Central memory CD8-positive, alpha-beta T cell (primary cell): ENCODE results near the gene LINC01488.

Experiments used
- ATAC-seq: fragments of 150-1000 bp; cut with Tn5 transposase; replicated peaks from 2 replicates; pipeline ENCODE4 v1.10.0; 2022; ENCODE audit warnings: mild to moderate bottlenecking, moderate FRiP score, moderate number of reproducible peaks; ENCODE audit not compliant: poor library complexity, severe bottlenecking; ENCODE audit errors: extremely low read depth
- DNase-seq, 2 donors: peaks; one replicate each; pipeline ENCODE4 v3.0.0; 2021; ENCODE audit warnings: low spot score in 2 of 2
- H3K27ac Mint-ChIP-seq: one replicate; pipeline ENCODE4 v1.8.0; 2022; ENCODE audit warnings: low read depth, mild to moderate bottlenecking, moderate library complexity, mixed read lengths
- H3K27me3 Mint-ChIP-seq: one replicate; pipeline ENCODE4 v1.8.0; 2022; ENCODE audit warnings: mixed read lengths
- H3K36me3 Mint-ChIP-seq: one replicate; pipeline ENCODE4 v1.8.0; 2022; ENCODE audit warnings: mild to moderate bottlenecking, moderate library complexity, mixed read lengths; ENCODE audit not compliant: insufficient read depth
- H3K4me1 Mint-ChIP-seq: one replicate; pipeline ENCODE4 v1.8.0; 2022; ENCODE audit warnings: mixed read lengths
- H3K4me3 Mint-ChIP-seq: one replicate; pipeline ENCODE4 v1.8.0; 2022; ENCODE audit warnings: mild to moderate bottlenecking, moderate library complexity, mixed read lengths
- H3K9me3 Mint-ChIP-seq: one replicate; pipeline ENCODE4 v1.8.0; 2022; ENCODE audit warnings: mixed read lengths

Gene LINC01488

GRCh38 chr11:69489031-69489745, 7.7 kb downstream of the LINC01488 start:
- no peak overlapping the region for H3K4me3 Mint-ChIP-seq
- DNase-seq (no peak), ATAC-seq (no peak)
- H3K27me3 Mint-ChIP-seq, result peaks cover 33% of the 10 kb centered on the region
- H3K27ac Mint-ChIP-seq, result no peak overlapping the region
- H3K36me3 Mint-ChIP-seq, result peaks cover 2% of the 10 kb centered on the region
- no peaks in the 10 kb centered on the region for H3K9me3 Mint-ChIP-seq
- no peaks in the 10 kb centered on the region for H3K4me1 Mint-ChIP-seq

- no peak for ATAC-seq
- peaks cover 2% of the 10 kb centered on the region for H3K36me3 Mint-ChIP-seq
- H3K4me3 Mint-ChIP-seq, result no peak overlapping the region
- no peaks in the 10 kb centered on the region for H3K9me3 Mint-ChIP-seq
- no peaks in the 10 kb centered on the region for H3K4me1 Mint-ChIP-seq
- H3K27ac Mint-ChIP-seq, result no peak overlapping the region
- H3K27me3 Mint-ChIP-seq, result peaks cover 40% of the 10 kb centered on the region
- no peak for DNase-seq
Observed at GRCh38 chr11:69489746-69490365, 8.4 kb downstream of the LINC01488 start.

GRCh38 chr11:69490516-69490915, 9.1 kb downstream of the LINC01488 start:
- H3K4me3 Mint-ChIP-seq, result no peak overlapping the region
- no peaks in the 10 kb centered on the region for H3K4me1 Mint-ChIP-seq
- H3K9me3 Mint-ChIP-seq, result no peaks in the 10 kb centered on the region
- H3K36me3 Mint-ChIP-seq, result peaks cover 2% of the 10 kb centered on the region
- ATAC-seq (no peak), DNase-seq (no peak)
- peaks cover 46% of the 10 kb centered on the region for H3K27me3 Mint-ChIP-seq
- no peak overlapping the region for H3K27ac Mint-ChIP-seq

GRCh38 chr11:69491071-69492031, 9.9 kb downstream of the LINC01488 start:
- Mint-ChIP-seq H3K36me3 (peaks cover 2% of the 10 kb centered on the region), H3K4me3 (no peak overlapping the region), H3K27me3 (peaks cover 49% of the 10 kb centered on the region), H3K9me3 (no peaks in the 10 kb centered on the region), H3K27ac (no peak overlapping the region), H3K4me1 (no peaks in the 10 kb centered on the region)
- ATAC-seq, result no peak
- no peak for DNase-seq

- no peak for DNase-seq
- H3K36me3 Mint-ChIP-seq, result peaks cover 2% of the 10 kb centered on the region
- no peaks in the 10 kb centered on the region for H3K9me3 Mint-ChIP-seq
- no peak for ATAC-seq
- no peak overlapping the region for H3K27ac Mint-ChIP-seq
- H3K27me3 Mint-ChIP-seq, result peaks cover 49% of the 10 kb centered on the region
- H3K4me1 Mint-ChIP-seq, result no peaks in the 10 kb centered on the region
- no peak overlapping the region for H3K4me3 Mint-ChIP-seq
Observed at GRCh38 chr11:69492201-69492991, 10.9 kb downstream of the LINC01488 start.

GRCh38 chr11:69493931-69494821, 12.7 kb downstream of the LINC01488 start:
- no peak overlapping the region for H3K4me3 Mint-ChIP-seq
- peaks cover 49% of the 10 kb centered on the region for H3K27me3 Mint-ChIP-seq
- H3K27ac Mint-ChIP-seq, result no peak overlapping the region
- no peak for DNase-seq
- no peak for ATAC-seq
- no peaks in the 10 kb centered on the region for H3K9me3 Mint-ChIP-seq
- no peaks in the 10 kb centered on the region for H3K4me1 Mint-ChIP-seq
- no peaks in the 10 kb centered on the region for H3K36me3 Mint-ChIP-seq

GRCh38 chr11:69494851-69495250, 13.4 kb downstream of the LINC01488 start:
- H3K27ac Mint-ChIP-seq, result no peak overlapping the region
- no peaks in the 10 kb centered on the region for H3K9me3 Mint-ChIP-seq
- peaks cover 49% of the 10 kb centered on the region for H3K27me3 Mint-ChIP-seq
- H3K36me3 Mint-ChIP-seq, result no peaks in the 10 kb centered on the region
- H3K4me3 Mint-ChIP-seq, result no peak overlapping the region
- ATAC-seq (no peak), DNase-seq (no peak)
- no peaks in the 10 kb centered on the region for H3K4me1 Mint-ChIP-seq

- Mint-ChIP-seq H3K4me1 (no peaks in the 10 kb centered on the region), H3K9me3 (no peaks in the 10 kb centered on the region), H3K27me3 (peaks cover 46% of the 10 kb centered on the region), H3K27ac (no peak overlapping the region), H3K36me3 (no peaks in the 10 kb centered on the region), H3K4me3 (no peak overlapping the region)
- DNase-seq (no peak), ATAC-seq (no peak)
Observed at GRCh38 chr11:69495441-69496201, 14.2 kb downstream of the LINC01488 start.

- no peaks in the 10 kb centered on the region for H3K36me3 Mint-ChIP-seq
- no peak overlapping the region for H3K27ac Mint-ChIP-seq
Observed at GRCh38 chr11:69496202-69496557, 14.7 kb downstream of the LINC01488 start.

GRCh38 chr11:69496631-69497220, 15.3 kb downstream of the LINC01488 start:
- no peak overlapping the region for H3K27ac Mint-ChIP-seq
- H3K4me1 Mint-ChIP-seq, result no peaks in the 10 kb centered on the region
- H3K9me3 Mint-ChIP-seq, result no peaks in the 10 kb centered on the region
- no peaks in the 10 kb centered on the region for H3K36me3 Mint-ChIP-seq
- H3K4me3 Mint-ChIP-seq, result no peak overlapping the region
- DNase-seq (no peak), ATAC-seq (no peak)
- H3K27me3 Mint-ChIP-seq, result peaks cover 35% of the 10 kb centered on the region

More at GRCh38 chr11:69496202-69496557, 14.7 kb downstream of the LINC01488 start:
- H3K4me3 Mint-ChIP-seq, result no peak overlapping the region
- H3K4me1 Mint-ChIP-seq, result no peaks in the 10 kb centered on the region
- no peak for DNase-seq
- no peak for ATAC-seq
- H3K27me3 Mint-ChIP-seq, result peaks cover 40% of the 10 kb centered on the region
- H3K9me3 Mint-ChIP-seq, result no peaks in the 10 kb centered on the region
